ENCODE data around the gene MALAT1.
A peak's percentile ranks its signal among the peaks of the same experiment; 100 is the strongest.
"Not testable (repeated sequence)": the region's sequence is repeated elsewhere in the genome, so short reads cannot be mapped to it uniquely, and the experiment has no call there.

MALAT1 gene

GRCh38 chr11:65522718-65523630 is 24.1 kb downstream of the MALAT1 start:
- DNase-seq (ENCODE audit: low read depth), result not testable (repeated sequence)

- not testable (repeated sequence) for DNase-seq (ENCODE audit: low read depth)
Observed at GRCh38 chr11:65523631-65523968, 24.8 kb downstream of the MALAT1 start.

DNA sequence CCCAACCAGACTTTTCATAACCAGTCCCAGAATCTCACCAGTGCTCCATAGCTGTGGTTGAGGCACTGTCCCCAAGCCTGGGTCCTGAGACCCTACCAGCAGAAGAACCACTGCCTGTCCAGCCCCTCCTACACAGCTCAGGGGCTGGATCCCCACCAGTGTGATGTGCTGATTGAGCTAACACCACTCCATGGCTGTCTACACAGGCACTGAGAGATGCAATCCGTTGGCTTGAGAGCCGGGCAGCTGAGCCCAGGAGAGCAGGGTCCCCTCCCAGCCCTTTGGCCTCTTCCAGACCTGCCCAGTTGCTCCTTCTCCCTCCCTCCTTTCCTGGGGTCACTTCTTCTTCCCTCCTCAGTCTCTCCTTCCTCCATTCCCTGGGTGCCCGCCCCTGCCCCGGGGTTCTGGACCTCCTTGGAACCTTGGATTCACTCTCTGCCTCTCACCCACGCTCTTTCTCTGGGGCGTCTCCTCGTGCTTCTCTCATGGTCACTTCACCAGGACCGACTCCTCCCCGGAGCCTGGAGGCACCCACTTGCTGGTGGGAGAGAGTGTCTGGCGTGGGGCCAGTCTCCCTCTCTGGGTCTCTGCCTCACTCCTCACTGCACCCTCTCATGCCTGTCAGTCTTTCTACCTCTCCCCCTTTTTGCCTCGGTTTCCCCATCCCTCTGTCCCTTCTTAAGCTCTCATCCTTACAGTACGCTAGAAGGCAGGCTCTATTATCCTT is 25.3 kb downstream of the MALAT1 start:
- DNase-seq (ENCODE audit: low read depth), result no peak

GRCh38 chr11:65524741-65525545 is 26.1 kb downstream of the MALAT1 start, which contains the start of gene SCYL1:
TSS of gene SCYL1 (plus strand) at chr11:65525083. CDS start at chr11:65525154, 71 bp downstream.
- DNase-seq (ENCODE audit: low read depth), result peak; percentile 75

GRCh38 chr11:65525546-65526480 is 27.0 kb downstream of the MALAT1 start:
- DNase-seq (ENCODE audit: low read depth), result no peak

DNA sequence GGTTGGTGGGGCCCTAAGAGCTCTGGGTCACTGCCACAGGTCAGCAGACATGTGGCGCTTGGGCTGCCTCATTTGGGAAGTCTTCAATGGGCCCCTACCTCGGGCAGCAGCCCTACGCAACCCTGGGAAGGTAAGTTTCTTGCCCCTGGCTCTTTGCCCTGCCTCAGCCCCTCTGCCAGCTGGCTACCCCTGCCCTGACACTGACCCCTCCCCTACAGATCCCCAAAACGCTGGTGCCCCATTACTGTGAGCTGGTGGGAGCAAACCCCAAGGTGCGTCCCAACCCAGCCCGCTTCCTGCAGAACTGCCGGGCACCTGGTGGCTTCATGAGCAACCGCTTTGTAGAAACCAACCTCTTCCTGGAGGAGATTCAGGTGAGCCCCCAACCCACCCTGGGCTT is 27.9 kb downstream of the MALAT1 start:
- no peak for DNase-seq (ENCODE audit: low read depth)

GRCh38 chr11:65528819-65529350 is 30.0 kb downstream of the MALAT1 start:
- no peak for DNase-seq (ENCODE audit: low read depth)

GRCh38 chr11:65529475-65530156 is 30.8 kb downstream of the MALAT1 start:
- DNase-seq (ENCODE audit: low read depth), result no peak

DNA sequence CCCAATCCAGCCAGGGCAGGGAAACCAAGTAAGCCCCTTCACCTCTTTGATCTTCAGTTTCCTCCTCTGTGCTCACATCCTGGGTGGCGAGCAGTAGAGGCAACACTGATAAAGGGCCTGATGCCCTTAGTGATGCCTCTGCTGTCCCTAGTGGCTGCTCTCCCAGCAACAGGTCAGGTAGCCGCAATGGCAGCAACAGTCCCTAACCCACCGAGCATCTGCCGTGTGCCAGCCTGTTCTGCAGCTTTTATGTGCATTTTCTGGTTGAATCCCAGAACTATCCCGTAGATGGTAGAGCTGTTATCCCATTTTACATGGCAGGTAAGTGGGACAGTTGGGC is 31.3 kb downstream of the MALAT1 start:
- no peak for DNase-seq (ENCODE audit: low read depth)

DNA sequence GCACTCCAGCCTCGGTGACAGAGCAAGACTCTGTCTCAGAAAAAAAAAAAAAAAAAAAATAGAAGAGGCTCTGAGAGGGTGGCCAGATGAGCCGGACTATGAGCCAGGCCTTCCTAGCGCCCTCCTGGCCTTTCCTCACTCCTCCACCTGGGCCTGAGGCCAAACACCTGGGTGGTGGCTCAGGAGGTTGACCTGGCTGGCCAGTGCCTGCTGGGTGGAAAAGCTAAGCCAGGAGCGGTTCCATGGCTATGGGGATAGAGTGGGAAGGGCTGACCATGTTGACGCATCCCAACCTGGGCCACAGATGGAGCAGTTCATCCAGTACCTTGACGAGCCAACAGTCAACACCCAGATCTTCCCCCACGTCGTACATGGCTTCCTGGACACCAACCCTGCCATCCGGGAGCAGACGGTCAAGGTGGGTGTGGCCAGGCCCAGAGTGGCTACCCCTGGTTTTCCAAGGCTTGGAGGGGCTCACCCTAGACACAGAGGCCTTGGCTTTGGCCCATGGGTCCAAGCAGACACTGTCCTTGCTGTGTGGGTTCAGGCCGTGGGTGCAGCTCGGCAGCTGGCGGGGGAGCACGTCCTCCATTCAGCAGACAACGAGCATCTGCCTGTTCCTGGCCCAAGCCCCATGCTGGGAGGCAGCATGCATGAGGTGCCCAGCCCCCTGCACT is 33.7 kb downstream of the MALAT1 start:
- DNase-seq (ENCODE audit: low read depth), result no peak

- no peak for DNase-seq (ENCODE audit: low read depth)
Observed at GRCh38 chr11:65535102-65535501, 36.3 kb downstream of the MALAT1 start.

DNA sequence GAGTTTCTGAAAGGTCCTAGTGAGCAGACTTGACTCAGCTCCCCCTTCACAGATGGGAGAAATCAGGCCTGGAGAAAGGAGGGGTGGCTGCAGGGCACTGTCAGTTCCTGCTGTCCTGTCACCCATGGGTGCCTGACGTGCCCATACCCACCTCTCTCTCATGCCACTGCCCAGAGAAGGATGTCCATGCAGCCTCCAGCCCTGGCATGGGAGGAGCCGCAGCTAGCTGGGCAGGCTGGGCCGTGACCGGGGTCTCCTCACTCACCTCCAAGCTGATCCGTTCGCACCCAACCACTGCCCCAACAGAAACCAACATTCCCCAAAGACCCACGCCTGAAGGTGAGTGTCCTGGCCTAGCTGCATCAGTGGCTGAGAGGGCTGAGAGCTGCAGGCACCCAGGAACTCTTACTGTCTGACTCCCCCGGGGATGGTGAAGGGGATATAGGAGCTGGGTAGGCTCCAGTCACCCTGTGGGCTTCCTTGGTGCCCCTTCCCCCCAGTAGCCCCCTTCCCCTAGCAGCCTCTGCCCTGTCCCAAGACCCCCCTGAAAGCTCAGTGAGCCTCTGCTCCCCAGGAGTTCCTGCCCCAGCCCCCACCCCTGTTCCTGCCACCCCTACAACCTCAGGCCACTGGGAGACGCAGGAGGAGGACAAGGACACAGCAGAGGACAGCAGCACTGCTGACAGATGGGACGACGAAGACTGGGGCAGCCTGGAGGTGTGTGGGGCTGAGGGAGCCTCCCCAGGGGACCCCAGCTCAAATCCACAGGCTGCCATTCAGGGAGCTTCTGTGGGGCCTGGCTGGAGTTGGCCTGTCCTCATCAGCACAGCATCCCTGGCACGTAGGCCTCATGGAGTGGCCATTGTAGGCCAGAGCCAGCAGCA is 37.8 kb downstream of the MALAT1 start:
- DNase-seq (ENCODE audit: low read depth), result no peak

DNA sequence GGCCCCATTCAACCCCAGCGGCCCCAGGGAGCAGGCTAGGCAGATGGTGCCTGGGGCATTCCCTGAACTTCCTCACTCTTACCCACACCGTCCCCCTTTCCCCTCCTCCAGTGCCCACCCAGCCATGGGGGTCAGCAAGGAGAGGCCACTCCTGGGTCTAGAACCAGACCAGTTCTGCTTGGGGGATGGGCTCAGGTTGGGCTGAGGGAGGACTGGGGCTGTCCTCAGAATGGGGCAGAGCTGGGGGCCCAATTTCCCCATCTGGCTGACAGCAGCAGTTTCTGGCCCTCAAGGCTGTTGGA is 38.4 kb downstream of the MALAT1 start:
- no peak for DNase-seq (ENCODE audit: low read depth)

GRCh38 chr11:65537620-65538231 is 38.9 kb downstream of the MALAT1 start:
- DNase-seq (ENCODE audit: low read depth), result no peak

GRCh38 chr11:65538232-65538914 is 39.5 kb downstream of the MALAT1 start:
- no peak for DNase-seq (ENCODE audit: low read depth)

GRCh38 chr11:65538915-65539743 is 40.3 kb downstream of the MALAT1 start:
- DNase-seq (ENCODE audit: low read depth), result no peak

GRCh38 chr11:65539744-65540289 is 41.0 kb downstream of the MALAT1 start:
- DNase-seq (ENCODE audit: low read depth), result no peak
